ENCODE results near the gene CARD6.
"Not testable (repeated sequence)": the region's sequence is repeated elsewhere in the genome, so short reads cannot be mapped to it uniquely, and the experiment has no call there.

The CARD6 gene

DNA sequence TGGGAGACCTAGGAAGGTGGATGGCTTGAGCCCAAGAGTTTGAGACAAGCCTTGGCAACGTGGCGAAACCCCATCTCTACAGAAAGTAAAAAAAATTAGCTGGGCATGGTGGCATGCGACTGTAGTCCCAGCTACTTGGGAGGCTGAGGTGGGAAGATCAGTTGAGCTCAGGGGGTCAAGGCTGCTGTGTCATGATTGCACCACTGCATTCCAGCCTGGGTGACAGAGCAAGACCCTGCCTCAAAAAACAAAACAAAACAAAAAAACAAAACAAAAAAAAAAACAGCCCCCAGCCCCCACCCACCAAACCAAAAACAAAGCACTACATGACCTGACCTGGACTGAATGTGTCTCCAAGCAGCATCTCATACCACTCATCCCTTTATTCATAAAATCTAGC is 34.8 kb downstream of the CARD6 start:
- no peak for DNase-seq

DNA sequence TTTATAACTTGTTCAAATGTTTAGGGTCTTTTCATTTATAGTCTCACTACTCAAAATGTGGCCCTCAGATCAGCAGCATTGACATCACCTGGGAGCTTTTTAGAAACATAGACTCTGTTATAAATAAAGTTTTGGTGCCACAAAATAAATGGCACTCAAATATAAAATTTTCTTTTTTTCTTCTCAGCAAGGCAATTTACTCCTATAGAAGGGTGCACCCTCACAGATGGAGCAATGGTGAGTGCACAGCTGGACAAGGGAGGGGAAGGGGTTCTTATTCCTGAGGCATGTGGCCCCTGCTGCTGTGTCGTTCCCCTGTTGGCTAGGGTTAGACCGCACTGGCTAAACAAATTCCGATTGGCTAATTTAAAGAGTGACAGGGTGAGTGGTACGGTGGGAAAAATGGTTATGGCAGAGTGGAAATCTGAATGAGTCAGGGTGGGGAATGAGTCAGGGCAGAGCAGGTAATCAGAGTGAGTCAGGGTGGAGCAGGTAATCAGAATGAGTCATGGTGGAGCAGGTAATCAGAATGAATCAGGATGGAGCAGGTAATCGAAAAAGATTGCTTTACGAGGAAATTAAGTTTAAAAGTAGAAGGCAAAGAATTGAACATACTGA is 36.3 kb downstream of the CARD6 start:
- no peak for DNase-seq

DNA sequence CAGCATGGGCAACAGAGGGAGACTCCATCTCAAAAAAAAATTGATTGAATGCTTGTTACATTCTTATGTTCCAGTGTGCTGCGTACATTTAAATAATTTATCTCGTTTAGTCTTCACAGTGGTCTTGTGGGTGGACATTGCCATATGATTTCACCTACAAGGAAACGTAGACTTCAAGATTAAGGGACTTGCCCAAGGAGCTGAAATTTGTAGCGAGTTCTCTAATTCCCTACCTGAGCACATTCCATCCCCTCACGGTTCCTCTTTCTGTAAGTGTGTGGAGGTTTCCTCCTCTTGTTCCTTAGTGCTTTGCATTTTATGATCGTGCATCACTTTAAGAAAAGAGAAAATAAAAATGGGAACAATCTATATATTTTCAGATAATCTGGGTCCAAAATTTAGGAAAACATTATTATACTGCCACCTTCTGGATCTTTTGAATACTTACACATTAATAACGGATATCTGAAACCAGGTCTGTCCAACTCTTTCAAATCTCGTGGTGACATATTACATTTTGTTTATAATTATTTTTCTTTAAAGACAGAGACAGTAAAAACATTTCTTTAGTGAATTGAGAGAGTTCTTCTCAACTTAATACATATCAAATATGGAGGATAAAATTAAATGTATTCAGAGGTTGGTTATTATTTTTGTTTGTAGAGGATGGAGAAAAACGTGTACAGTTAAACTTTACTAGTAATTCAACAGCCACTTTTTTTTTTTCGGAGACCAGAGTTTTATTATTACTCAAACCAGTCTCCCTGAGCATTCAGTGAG is 38.2 kb downstream of the CARD6 start:
- DNase-seq, result peak; percentile 58

DNA sequence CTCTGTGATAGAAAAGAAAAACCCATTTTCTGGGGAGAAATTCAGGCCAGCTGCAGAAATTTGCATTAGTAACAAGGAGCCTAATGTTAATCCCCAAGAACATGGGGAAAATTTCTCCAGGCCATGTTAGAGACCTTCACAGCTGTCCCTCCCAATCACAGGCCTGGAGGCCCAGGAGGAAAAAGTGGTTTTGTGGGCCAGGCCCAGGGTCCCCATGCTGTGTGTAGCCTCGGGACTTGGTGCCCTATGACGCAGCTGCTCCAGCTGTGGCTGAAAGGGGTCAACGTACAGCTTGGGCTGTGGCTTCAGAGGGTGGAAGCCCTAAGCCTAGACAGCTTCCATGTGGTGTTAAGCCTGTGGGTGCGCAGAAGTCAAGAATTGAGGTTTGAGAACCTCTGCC is 41.1 kb downstream of the CARD6 start:
- DNase-seq, result no peak

DNA sequence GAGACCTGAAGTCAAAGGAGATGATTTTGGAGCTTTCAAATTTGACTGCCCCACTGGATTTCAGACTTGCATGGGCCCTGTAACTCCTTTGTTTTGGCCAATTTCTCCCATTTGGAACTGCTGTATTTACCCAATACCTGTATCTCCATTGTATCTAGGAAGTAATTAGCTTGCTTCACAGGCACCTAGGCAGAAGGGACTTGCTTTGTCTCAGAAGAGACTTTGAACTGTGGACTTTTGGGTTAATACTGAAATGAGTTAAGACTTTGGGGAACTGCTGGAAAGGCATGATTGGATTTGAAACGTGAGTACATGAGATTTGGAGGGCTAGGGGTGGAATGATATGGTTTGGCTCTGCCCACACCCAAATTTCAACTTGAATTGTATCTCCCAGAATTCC is 41.9 kb downstream of the CARD6 start:
- not testable (repeated sequence) for DNase-seq

DNA sequence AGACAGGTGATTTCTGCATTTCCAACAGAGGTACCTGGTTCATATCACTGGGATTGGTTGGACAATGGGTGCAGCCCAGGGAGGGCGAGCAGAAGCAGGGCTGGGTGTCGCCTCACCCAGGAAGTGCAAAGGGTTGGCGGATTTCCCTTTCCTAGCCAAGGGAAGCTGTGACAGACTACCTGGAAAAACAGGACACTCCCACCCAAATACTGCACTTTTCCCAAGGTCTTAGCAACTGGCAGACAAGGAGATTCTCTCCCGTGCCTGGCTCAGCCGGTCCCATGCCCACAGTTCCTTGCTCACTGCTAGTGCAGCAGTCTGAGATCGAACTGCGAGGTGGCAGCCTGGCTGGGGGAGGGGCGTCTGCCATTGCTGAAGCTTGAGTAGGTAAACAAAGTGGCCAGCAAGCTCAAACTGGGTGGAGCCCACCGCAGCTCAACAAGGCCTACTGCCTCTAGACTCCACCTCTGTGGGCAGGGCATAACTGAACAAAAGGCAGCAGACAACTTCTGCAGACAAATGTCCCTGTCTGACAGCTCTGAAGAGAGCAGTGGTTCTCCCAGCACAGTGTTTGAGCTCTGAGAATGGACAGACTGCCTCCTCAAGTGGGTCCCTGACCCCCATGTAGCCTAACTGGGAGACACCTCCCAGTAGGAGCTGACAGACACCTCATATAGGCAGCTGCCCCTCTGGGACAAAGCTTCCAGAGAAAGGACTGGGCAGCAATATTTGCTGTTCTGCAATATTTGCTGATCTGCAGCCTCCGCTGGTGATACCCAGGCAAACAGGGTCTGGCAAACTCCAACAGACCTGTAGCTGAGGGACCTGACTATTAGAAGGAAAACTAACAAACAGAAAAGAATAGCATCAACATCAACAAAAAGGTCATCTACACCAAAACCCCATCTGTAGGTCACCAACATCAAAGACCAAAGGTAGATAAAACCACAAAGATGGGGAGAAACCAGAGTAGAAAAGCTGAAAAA is 54.6 kb downstream of the CARD6 start:
- DNase-seq, result peak; percentile 20

DNA sequence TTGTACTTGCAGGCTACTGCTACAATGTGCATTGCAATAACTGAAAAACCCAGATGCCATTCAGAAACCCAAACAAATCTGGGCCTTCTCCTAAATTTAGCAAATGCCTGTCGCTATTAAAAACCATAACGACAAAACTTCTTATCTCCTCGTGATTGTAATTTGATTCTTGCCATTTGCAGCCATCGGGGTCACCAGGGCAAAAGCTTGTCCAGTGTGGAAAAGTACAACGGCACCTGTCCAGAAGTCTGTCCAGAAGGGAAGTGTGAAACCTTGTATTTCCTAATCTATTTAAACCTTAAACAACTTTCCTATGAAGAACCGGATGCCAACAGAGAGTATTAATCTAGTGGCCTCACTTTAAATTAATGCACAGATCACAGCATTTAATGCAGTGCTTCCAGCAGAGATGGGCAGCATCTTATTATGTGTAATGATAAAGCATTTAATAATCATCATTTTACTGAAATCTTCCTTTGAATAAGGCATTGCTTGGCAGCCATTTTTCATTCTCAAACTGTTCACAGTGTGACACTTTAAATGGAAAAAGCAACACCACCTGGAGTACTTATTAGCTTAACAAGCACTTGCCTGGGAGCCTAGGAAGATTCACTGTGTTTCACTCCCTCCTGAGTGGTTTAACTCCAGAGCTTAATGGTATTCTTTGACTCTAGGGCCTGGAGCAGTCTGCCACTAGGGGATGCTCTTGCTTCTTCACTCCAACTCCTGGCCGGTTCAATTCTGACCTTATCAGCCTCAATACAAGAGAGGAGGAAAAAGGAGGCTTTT is 63.2 kb downstream of the CARD6 start:
- DNase-seq, result peak; percentile 81

DNA sequence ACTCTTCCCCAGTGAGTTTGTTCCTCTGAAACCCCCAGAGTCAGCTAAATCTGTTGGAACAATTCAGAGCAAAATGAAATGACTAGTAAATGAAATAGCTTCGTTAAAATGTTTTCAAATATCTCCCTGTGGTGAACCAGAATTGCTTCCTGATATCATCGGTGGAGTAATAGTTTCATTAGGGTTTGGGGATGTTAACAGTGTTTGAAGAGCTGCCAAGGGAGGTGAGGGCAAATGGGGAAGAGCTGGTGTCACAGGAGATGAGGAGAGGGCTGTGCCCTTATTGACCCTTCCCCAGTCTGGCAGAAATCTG is 63.8 kb downstream of the CARD6 start:
- DNase-seq, result no peak

DNA sequence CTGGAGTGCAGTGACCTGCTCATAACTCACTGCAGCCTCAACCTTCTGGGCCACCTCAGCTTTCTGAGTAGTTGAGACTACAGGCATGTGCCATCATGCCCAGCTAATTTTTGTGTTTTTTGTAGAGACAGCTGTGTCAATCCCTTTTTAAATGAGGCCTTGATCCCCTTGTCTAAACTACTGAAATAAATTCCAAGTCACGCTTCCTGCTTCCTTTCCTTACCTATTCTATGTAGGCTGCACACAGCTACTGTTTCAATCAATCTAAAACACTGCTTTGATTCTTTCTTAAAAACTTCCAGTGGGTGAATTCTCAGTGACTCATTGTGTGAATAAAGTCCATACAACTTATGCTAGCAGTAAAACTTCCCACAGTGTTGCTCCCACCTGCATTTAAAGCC is 65.2 kb downstream of the CARD6 start:
- no peak for DNase-seq

DNA sequence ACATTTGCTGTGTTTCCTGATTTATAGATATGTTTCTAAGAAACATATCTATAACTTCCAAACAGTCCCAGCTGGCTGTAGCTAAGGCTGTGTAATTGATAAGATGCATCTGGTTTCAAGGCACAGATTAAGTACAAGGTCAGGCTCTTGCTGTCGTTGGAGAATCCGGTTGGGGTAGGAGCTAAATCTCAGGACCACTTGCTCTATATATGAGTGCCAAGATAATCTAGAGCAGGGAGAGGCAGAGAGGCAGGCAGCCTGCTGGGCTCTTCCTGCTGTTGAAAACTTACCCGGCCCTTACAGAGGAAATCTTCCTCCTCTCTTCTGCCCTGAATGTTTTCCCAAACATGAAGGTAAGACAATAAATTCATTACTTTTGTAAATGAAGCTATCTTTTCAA is 68.1 kb downstream of the CARD6 start, which contains the start of gene C7:
Gene C7, plus strand, starts transcription at position 234 of the 400 bp plus-strand sequence. Its CDS starts 114 bp downstream, at position 348.
- no peak for DNase-seq

DNA sequence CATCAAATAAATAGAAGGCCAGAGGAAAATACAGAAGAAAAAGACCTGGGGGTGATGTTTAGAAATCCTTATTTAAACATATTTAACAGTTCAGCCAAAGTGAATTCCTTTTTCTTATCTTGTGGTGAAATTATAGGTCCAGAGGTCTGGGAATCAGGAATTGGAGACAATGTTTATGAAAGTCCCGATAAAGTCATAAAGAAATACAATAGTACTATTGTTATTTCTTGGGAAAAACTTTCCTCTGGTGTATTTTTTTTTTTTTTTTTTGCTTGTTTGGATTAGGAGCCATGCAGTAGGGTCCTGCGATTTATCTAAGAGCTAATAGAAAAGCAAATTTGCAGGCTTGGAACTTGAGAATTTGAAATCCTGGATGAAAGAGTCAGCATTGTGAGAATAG is 68.6 kb downstream of the CARD6 start:
- no peak for DNase-seq

All from SHP77 treated with DMSO at 0.1 percent for 48 hours (cell line).